Measurements from ENCODE around the gene CTDSP1.

CTDSP1 gene

GRCh38 chr2:218398437-218399390 is 954 bp upstream of the CTDSP1 start:
- DNase-seq = peak in 42 of 51 donors; percentile 15 to 80 (median 54)

GRCh38 chr2:218400167-218400929 is 680 bp downstream of the CTDSP1 start:
- DNase-seq = peak in 14 of 51 donors; percentile 27 to 71 (median 54)

GRCh38 chr2:218400930-218401881 is 1.5 kb downstream of the CTDSP1 start:
- no peak for DNase-seq

DNA sequence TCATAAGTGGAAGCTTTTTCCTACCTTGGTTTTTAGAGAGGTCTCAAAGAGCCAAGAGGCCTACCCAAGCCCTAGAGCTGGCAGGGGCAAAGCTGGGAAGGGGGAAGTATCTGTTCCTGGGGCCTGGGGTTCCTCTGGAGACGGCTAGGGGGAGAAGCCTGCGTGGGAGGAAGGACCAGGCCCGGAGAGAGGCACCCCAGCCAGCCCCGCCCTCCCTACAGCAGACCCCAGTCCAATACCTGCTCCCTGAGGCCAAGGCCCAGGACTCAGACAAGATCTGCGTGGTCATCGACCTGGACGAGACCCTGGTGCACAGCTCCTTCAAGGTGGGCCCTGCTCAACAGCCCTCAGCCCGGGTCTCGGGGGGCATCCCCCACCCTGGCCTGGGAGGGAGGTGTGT is 2.2 kb downstream of the CTDSP1 start:
- DNase-seq = no peak

DNA sequence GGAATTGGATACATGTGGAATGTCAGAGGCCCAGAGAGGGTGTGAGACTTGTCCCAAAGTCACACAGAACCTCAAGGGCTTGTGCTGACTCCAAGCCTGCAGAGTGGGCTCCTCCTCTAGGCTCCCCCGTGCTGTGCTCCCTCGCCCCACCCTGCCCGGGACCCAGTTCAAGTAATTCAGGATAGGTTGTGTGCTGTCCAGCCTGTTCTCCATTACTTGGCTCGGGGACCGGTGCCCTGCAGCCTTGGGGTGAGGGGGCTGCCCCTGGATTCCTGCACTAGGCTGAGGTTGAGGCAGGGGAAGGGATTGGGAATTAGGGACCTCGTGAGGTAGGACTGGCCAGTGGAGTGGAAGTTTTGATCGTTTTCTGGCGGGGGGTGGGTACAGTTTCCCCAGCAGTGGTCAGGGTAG is 2.8 kb downstream of the CTDSP1 start:
- DNase-seq = no peak

GRCh38 chr2:218402911-218403411 is 3.3 kb downstream of the CTDSP1 start:
- no peak for DNase-seq

GRCh38 chr2:218403810-218404209 is 4.1 kb downstream of the CTDSP1 start:
- no peak for DNase-seq

GRCh38 chr2:218404351-218405085 is 4.8 kb downstream of the CTDSP1 start:
- no peak for DNase-seq

- no peak for DNase-seq
These were observed 5.5 kb downstream of the CTDSP1 start for GRCh38 chr2:218405086-218405745.

DNA sequence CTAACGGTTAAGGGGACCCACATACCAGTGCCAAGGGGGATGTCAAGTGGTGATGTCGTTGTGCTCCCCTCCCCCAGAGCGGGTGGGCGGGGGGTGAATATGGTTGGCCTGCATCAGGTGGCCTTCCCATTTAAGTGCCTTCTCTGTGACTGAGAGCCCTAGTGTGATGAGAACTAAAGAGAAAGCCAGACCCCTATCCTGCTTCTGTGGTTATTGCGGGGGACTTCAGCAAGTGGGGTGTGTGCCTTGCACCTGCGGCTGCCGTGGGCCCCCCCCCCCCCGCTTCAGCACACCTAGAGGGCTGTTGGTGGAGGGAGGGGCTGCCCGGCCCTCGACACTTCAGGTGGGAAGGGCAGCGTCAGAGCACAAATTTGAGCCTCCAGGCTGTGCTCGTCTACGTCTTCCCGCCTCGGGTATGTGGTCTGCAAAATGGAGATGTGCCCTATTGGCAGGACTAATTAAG is 6.1 kb downstream of the CTDSP1 start:
- DNase-seq = peak in 1 of 51 donors; percentile 45

GRCh38 chr2:218406209-218406948 is 6.7 kb downstream of the CTDSP1 start:
- DNase-seq = peak; percentile 55 to 99 (median 94)

- DNase-seq = peak in 29 of 51 donors; percentile 16 to 86 (median 45)
These were observed 7.4 kb downstream of the CTDSP1 start for GRCh38 chr2:218406949-218407618.

- no peak for DNase-seq
These were observed 8.0 kb downstream of the CTDSP1 start for GRCh38 chr2:218407717-218408116.

DNA sequence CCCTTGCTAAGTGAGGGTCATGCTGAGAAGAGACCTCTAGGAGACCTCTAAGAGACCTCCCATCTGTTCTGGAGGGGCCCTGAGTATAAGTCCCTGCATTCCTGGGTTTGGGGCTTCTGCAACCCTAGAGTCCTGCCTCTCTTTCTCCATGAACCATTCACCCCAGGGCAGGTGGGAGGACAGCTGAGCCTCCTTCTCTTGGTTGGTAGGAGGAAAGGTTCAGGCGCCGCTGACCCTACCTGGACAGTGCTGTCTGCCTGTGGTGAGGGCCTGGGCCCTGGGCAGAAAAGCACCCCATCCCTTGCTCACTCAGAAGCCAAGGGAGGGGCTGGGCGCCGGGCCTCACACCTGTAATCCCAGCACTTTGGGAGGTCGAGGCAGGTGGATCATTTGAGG is 18.7 kb downstream of the CTDSP1 start:
- no peak for DNase-seq

GRCh38 chr2:218418717-218419458 is 19.2 kb downstream of the CTDSP1 start, which contains the start of gene VIL1:
TSS of gene VIL1 (plus strand) at chr2:218419123. CDS start at chr2:218423779, 4,656 bp downstream.
- no peak for DNase-seq

DNA sequence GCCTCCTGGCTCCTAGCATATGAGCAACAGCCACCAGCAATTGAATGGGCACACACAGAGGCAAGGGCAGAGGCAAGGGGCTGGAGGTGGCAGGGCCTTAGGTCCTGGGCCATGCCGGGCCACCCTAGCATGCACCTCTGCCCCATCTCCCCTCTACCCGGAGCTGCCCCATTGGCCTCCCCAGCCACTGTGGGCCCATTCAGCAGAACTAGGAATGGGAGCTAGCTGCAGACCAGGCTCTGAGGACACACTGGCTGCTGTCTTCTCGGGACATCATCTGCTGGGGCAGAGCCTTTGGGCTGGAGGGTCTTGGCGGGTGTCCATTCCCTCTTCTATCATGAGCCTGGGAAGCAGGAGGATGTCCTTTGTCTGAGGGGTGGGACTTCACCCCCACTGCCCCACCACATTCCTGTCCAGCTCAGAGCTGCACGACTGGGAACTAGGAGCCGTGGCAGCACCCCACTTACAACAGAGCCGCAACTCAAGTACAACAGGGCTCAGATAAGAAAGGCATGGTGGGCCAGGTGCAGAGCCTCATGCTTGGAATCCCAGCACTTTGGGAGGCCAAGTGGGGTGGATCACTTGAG is 20.1 kb downstream of the CTDSP1 start:
- DNase-seq = no peak

GRCh38 chr2:218421027-218421426 is 21.4 kb downstream of the CTDSP1 start:
- no peak for DNase-seq

All from hypothalamus (tissue), 51 donors.